IPS-18a (cell line): Measurements from ENCODE around the gene CFHR2.

Source experiments
- H3K27ac ChIP-seq: one replicate; pipeline ENCODE4 v1.5.1; 2013; ENCODE audit warnings: low read length
- H3K27me3 ChIP-seq: one replicate; pipeline ENCODE4 v1.6.1; 2013; ENCODE audit warnings: mild to moderate bottlenecking, low read length; ENCODE audit not compliant: control insufficient read depth, insufficient read depth
- H3K36me3 ChIP-seq: one replicate; pipeline ENCODE4 v1.6.1; 2013; ENCODE audit warnings: low read depth, low read length; ENCODE audit not compliant: control insufficient read depth
- H3K4me1 ChIP-seq: one replicate; pipeline ENCODE4 v1.6.1; 2013; ENCODE audit warnings: low read depth, low read length; ENCODE audit not compliant: control insufficient read depth
- H3K4me3 ChIP-seq: one replicate; pipeline ENCODE4 v1.5.1; 2013; ENCODE audit warnings: low read length
- H3K9ac ChIP-seq: one replicate; pipeline ENCODE4 v1.6.1; 2013; ENCODE audit warnings: mild to moderate bottlenecking, low read length, moderate library complexity
- H3K9me3 ChIP-seq: one replicate; pipeline ENCODE4 v1.6.1; 2013; ENCODE audit warnings: low read depth, low read length; ENCODE audit not compliant: control insufficient read depth

The CFHR2 gene

GRCh38 chr1:197008861-197009260 lies 65.3 kb downstream of the CFHR2 start:
- H3K9me3 ChIP-seq = peaks cover 6% of the 10 kb centered on the region
- no peak overlapping the region for H3K9ac ChIP-seq
- H3K4me1 ChIP-seq = no peaks in the 10 kb centered on the region
- H3K36me3 ChIP-seq = no peaks in the 10 kb centered on the region
- no peak overlapping the region for H3K27ac ChIP-seq
- H3K27me3 ChIP-seq = no peaks in the 10 kb centered on the region
- H3K4me3 ChIP-seq = no peak overlapping the region
